ENCODE measurements around the gene LEFTY1.
A peak's percentile ranks its signal among the peaks of the same experiment; 100 is the strongest.

The LEFTY1 gene

DNA sequence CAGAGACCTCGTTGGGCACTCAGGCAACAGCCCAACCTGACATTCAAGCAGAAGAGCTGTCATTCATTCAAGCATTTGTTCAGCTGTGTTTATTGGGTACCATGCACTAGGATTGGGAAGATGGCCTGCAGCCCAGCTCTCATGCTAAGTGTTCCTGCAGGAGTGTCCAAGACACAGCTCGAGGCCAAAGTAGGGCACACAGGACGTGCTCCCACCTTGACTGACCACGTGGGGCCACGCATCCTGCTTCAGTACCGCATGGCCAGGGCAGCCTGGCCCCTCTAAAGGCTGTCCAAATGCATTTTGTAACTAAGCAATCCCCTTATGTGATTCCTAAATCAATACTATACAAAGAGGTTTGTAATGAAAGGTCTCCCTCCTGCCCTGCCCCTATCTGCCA, 25.4 kb upstream of the LEFTY1 start:
- Histone ChIP-seq H3K27ac (replicated peaks) (no peak overlapping the region), H3K4me3 (replicated peaks; ENCODE audit: insufficient read depth, low read length) (no peak overlapping the region), H3K27me3 (ENCODE audit: insufficient read depth, poor library complexity, severe bottlenecking) (no peaks in the 10 kb centered on the region)
- TF ChIP-seq SPI1 (IDR thresholded peaks at IDR 0.05; ENCODE audit: borderline replicate concordance, low read depth), result no peak
- TF ChIP-seq, protein P1, sequence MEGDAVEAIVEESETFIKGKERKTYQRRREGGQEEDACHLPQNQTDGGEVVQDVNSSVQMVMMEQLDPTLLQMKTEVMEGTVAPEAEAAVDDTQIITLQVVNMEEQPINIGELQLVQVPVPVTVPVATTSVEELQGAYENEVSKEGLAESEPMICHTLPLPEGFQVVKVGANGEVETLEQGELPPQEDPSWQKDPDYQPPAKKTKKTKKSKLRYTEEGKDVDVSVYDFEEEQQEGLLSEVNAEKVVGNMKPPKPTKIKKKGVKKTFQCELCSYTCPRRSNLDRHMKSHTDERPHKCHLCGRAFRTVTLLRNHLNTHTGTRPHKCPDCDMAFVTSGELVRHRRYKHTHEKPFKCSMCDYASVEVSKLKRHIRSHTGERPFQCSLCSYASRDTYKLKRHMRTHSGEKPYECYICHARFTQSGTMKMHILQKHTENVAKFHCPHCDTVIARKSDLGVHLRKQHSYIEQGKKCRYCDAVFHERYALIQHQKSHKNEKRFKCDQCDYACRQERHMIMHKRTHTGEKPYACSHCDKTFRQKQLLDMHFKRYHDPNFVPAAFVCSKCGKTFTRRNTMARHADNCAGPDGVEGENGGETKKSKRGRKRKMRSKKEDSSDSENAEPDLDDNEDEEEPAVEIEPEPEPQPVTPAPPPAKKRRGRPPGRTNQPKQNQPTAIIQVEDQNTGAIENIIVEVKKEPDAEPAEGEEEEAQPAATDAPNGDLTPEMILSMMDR (IDR thresholded peaks at IDR 0.05; ENCODE audit: insufficient read depth, low read length), result no peak
- no peak for TF ChIP-seq REST (IDR thresholded peaks at IDR 0.05; ENCODE audit: insufficient replicate concordance, low read depth)
- no peak for TF ChIP-seq POLR2AphosphoS5 (IDR thresholded peaks at IDR 0.05; ENCODE audit: low read depth)
- no peak for TF ChIP-seq GABPA (IDR thresholded peaks at IDR 0.05; ENCODE audit: low read depth)
- no peak for DNase-seq (ENCODE audit: low read depth in 1 of 2, low spot score in 1 of 2)

DNA sequence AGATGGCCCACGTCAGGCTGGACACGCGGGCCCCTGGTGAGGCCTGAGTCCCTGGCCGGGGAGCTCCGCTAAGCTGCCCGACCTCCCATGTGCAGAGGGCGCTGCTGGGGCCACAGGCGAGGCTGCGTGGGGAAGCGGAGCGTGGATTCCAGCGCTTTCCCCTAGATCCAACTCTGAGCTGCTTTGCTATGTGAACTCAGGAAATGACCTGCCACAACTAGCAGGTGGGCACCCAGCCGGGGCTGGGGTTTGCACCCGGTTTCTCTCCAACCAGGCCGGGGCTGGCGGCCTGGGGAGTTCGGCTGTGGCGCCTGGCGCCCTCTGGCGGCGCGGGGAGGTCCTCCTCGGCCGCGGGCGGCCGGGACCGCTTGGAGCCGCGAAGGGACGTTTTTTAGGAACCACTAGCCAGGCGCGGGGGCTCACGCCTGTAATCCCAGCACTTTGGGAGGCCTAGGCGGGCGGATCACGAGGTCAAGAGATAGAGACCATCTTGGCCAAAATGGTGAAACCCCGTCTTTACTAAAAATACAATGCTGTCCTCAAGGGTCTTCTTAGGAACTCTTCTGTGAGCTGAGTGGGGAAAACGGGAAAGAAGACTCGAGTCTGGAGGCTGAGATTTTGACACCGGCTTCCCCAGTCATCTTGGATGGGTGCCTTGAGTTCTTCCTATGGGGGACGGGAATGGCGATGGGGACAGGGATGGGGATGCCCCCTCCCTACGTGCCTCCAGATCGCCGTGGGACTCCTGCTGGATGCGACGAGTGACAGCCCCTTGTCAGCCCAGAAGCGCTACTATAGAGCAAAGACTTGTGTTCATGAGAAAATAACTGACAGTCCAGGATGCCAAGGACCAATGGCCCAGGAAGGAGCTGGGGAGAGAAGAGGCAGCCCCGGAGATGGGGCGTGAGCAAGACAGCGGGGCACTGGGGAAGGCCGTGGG, 22.5 kb upstream of the LEFTY1 start:
- no peak overlapping the region for H3K27ac ChIP-seq (replicated peaks)
- no peaks in the 10 kb centered on the region for H3K27me3 ChIP-seq (ENCODE audit: insufficient read depth, poor library complexity, severe bottlenecking)
- TF ChIP-seq REST (IDR thresholded peaks at IDR 0.05; ENCODE audit: insufficient replicate concordance, low read depth) (no peak), POLR2AphosphoS5 (IDR thresholded peaks at IDR 0.05; ENCODE audit: low read depth) (no peak), SPI1 (IDR thresholded peaks at IDR 0.05; ENCODE audit: borderline replicate concordance, low read depth) (no peak), GABPA (IDR thresholded peaks at IDR 0.05; ENCODE audit: low read depth) (no peak)
- TF ChIP-seq, protein P1 (IDR thresholded peaks at IDR 0.05; ENCODE audit: insufficient read depth, low read length), result peak; percentile 56
- no peak overlapping the region for H3K4me3 ChIP-seq (replicated peaks; ENCODE audit: insufficient read depth, low read length)
- peak in 1 of 2 experiments; percentile 53 for DNase-seq (ENCODE audit: low read depth in 1 of 2, low spot score in 1 of 2)

- DNase-seq (ENCODE audit: low read depth in 1 of 2, low spot score in 1 of 2), result no peak
- Histone ChIP-seq H3K27ac (replicated peaks) (no peak overlapping the region), H3K4me3 (replicated peaks; ENCODE audit: insufficient read depth, low read length) (no peak overlapping the region), H3K27me3 (ENCODE audit: insufficient read depth, poor library complexity, severe bottlenecking) (no peaks in the 10 kb centered on the region)
- TF ChIP-seq, protein P1 (IDR thresholded peaks at IDR 0.05; ENCODE audit: insufficient read depth, low read length), result no peak
- no peak for TF ChIP-seq REST (IDR thresholded peaks at IDR 0.05; ENCODE audit: insufficient replicate concordance, low read depth)
- TF ChIP-seq POLR2AphosphoS5 (IDR thresholded peaks at IDR 0.05; ENCODE audit: low read depth), result no peak
- no peak for TF ChIP-seq GABPA (IDR thresholded peaks at IDR 0.05; ENCODE audit: low read depth)
- no peak for TF ChIP-seq SPI1 (IDR thresholded peaks at IDR 0.05; ENCODE audit: borderline replicate concordance, low read depth)
Measured at GRCh38 chr1:225909477-225909876, 20.5 kb upstream of the LEFTY1 start.
